ENCODE data around the gene FGG.
A peak's percentile ranks its signal among the peaks of the same experiment; 100 is the strongest.

Gene FGG

GRCh38 chr4:154566639-154567204 is 45.7 kb downstream of the FGG start:
- Histone ChIP-seq H3K36me3 (ENCODE audit: control insufficient read depth, insufficient read depth, low read length) (no peaks in the 10 kb centered on the region), H3K9me3 (ENCODE audit: control insufficient read depth, insufficient read depth, low read length) (no peaks in the 10 kb centered on the region), H3K27me3 (ENCODE audit: control insufficient read depth, insufficient read depth, low read length) (no peaks in the 10 kb centered on the region), H3K4me3 (ENCODE audit: low read length) (no peak overlapping the region), H3K4me1 (ENCODE audit: control insufficient read depth, insufficient read depth, low read length) (no peaks in the 10 kb centered on the region), H3K27ac (ENCODE audit: low read length) (no peak overlapping the region)
- DNase-seq (ENCODE audit: low read depth, low spot score) = no peak
- WGBS (ENCODE audit: insufficient coverage, insufficient read length) = no CpG with 5 or more reads among the region's 5 CpGs

- H3K4me1 ChIP-seq (ENCODE audit: control insufficient read depth, insufficient read depth, low read length) = no peaks in the 10 kb centered on the region
- no peak for DNase-seq (ENCODE audit: low read depth, low spot score)
- no peaks in the 10 kb centered on the region for H3K36me3 ChIP-seq (ENCODE audit: control insufficient read depth, insufficient read depth, low read length)
- no peak overlapping the region for H3K27ac ChIP-seq (ENCODE audit: low read length)
- no CpG with 5 or more reads among the region's 6 CpGs for WGBS (ENCODE audit: insufficient coverage, insufficient read length)
- no peaks in the 10 kb centered on the region for H3K27me3 ChIP-seq (ENCODE audit: control insufficient read depth, insufficient read depth, low read length)
- no peak overlapping the region for H3K4me3 ChIP-seq (ENCODE audit: low read length)
- no peaks in the 10 kb centered on the region for H3K9me3 ChIP-seq (ENCODE audit: control insufficient read depth, insufficient read depth, low read length)
Measured at GRCh38 chr4:154565704-154566103, 46.8 kb downstream of the FGG start.

- H3K27ac ChIP-seq (ENCODE audit: low read length) = no peak overlapping the region
- no CpG with 5 or more reads among the region's 1 CpG for WGBS (ENCODE audit: insufficient coverage, insufficient read length)
- DNase-seq (ENCODE audit: low read depth, low spot score) = no peak
- no peaks in the 10 kb centered on the region for H3K36me3 ChIP-seq (ENCODE audit: control insufficient read depth, insufficient read depth, low read length)
- no peak overlapping the region for H3K4me3 ChIP-seq (ENCODE audit: low read length)
- no peaks in the 10 kb centered on the region for H3K27me3 ChIP-seq (ENCODE audit: control insufficient read depth, insufficient read depth, low read length)
- no peaks in the 10 kb centered on the region for H3K4me1 ChIP-seq (ENCODE audit: control insufficient read depth, insufficient read depth, low read length)
- no peaks in the 10 kb centered on the region for H3K9me3 ChIP-seq (ENCODE audit: control insufficient read depth, insufficient read depth, low read length)
Measured at GRCh38 chr4:154564311-154564710, 48.1 kb downstream of the FGG start.

GRCh38 chr4:154562697-154563254 is 49.7 kb downstream of the FGG start, which contains the start of gene FGB:
TSS of gene FGB (plus strand) at chr4:154563011. CDS start at chr4:154563019, 8 bp downstream.
- Histone ChIP-seq H3K4me3 (ENCODE audit: low read length) (no peak within 1 kb of the TSS), H3K4me1 (ENCODE audit: control insufficient read depth, insufficient read depth, low read length) (no peaks in the 10 kb centered on the region), H3K27me3 (ENCODE audit: control insufficient read depth, insufficient read depth, low read length) (no peaks in the 10 kb centered on the region), H3K9me3 (ENCODE audit: control insufficient read depth, insufficient read depth, low read length) (no peaks in the 10 kb centered on the region), H3K27ac (ENCODE audit: low read length) (no peak within 1 kb of the TSS), H3K36me3 (ENCODE audit: control insufficient read depth, insufficient read depth, low read length) (no peaks in the 10 kb centered on the region)
- no CpG with 5 or more reads among the region's 2 CpGs for WGBS (ENCODE audit: insufficient coverage, insufficient read length)
- no peak for DNase-seq (ENCODE audit: low read depth, low spot score)

GRCh38 chr4:154560824-154561231 is 51.6 kb downstream of the FGG start:
- WGBS (ENCODE audit: insufficient coverage, insufficient read length) = no CpG with 5 or more reads among the region's 4 CpGs
- no peaks in the 10 kb centered on the region for H3K4me1 ChIP-seq (ENCODE audit: control insufficient read depth, insufficient read depth, low read length)
- no peaks in the 10 kb centered on the region for H3K36me3 ChIP-seq (ENCODE audit: control insufficient read depth, insufficient read depth, low read length)
- no peaks in the 10 kb centered on the region for H3K9me3 ChIP-seq (ENCODE audit: control insufficient read depth, insufficient read depth, low read length)
- DNase-seq (ENCODE audit: low read depth, low spot score) = no peak
- no peaks in the 10 kb centered on the region for H3K27me3 ChIP-seq (ENCODE audit: control insufficient read depth, insufficient read depth, low read length)
- no peak overlapping the region for H3K4me3 ChIP-seq (ENCODE audit: low read length)
- no peak overlapping the region for H3K27ac ChIP-seq (ENCODE audit: low read length)

- H3K4me3 ChIP-seq (ENCODE audit: low read length) = no peak overlapping the region
- H3K9me3 ChIP-seq (ENCODE audit: control insufficient read depth, insufficient read depth, low read length) = no peaks in the 10 kb centered on the region
- H3K36me3 ChIP-seq (ENCODE audit: control insufficient read depth, insufficient read depth, low read length) = no peaks in the 10 kb centered on the region
- WGBS (ENCODE audit: insufficient coverage, insufficient read length) = no CpG with 5 or more reads among the region's 1 CpG
- no peak for DNase-seq (ENCODE audit: low read depth, low spot score)
- H3K4me1 ChIP-seq (ENCODE audit: control insufficient read depth, insufficient read depth, low read length) = no peaks in the 10 kb centered on the region
- H3K27me3 ChIP-seq (ENCODE audit: control insufficient read depth, insufficient read depth, low read length) = no peaks in the 10 kb centered on the region
- no peak overlapping the region for H3K27ac ChIP-seq (ENCODE audit: low read length)
Measured at GRCh38 chr4:154560419-154560801, 52.0 kb downstream of the FGG start.

GRCh38 chr4:154559494-154560418 is 52.7 kb downstream of the FGG start:
- no peaks in the 10 kb centered on the region for H3K4me1 ChIP-seq (ENCODE audit: control insufficient read depth, insufficient read depth, low read length)
- DNase-seq (ENCODE audit: low read depth, low spot score) = peak; percentile 33
- no peaks in the 10 kb centered on the region for H3K9me3 ChIP-seq (ENCODE audit: control insufficient read depth, insufficient read depth, low read length)
- whole genome bisulfite sequencing (ENCODE audit: insufficient coverage, insufficient read length) = no CpG with 5 or more reads among the region's 9 CpGs
- H3K27me3 ChIP-seq (ENCODE audit: control insufficient read depth, insufficient read depth, low read length) = no peaks in the 10 kb centered on the region
- no peaks in the 10 kb centered on the region for H3K36me3 ChIP-seq (ENCODE audit: control insufficient read depth, insufficient read depth, low read length)
- no peak overlapping the region for H3K27ac ChIP-seq (ENCODE audit: low read length)
- H3K4me3 ChIP-seq (ENCODE audit: low read length) = no peak overlapping the region

- H3K9me3 ChIP-seq (ENCODE audit: control insufficient read depth, insufficient read depth, low read length) = no peaks in the 10 kb centered on the region
- H3K4me3 ChIP-seq (ENCODE audit: low read length) = no peak overlapping the region
- no peaks in the 10 kb centered on the region for H3K27me3 ChIP-seq (ENCODE audit: control insufficient read depth, insufficient read depth, low read length)
- WGBS (ENCODE audit: insufficient coverage, insufficient read length) = no CpG with 5 or more reads among the region's 1 CpG
- H3K36me3 ChIP-seq (ENCODE audit: control insufficient read depth, insufficient read depth, low read length) = no peaks in the 10 kb centered on the region
- DNase-seq (ENCODE audit: low read depth, low spot score) = no peak
- H3K27ac ChIP-seq (ENCODE audit: low read length) = no peak overlapping the region
- no peaks in the 10 kb centered on the region for H3K4me1 ChIP-seq (ENCODE audit: control insufficient read depth, insufficient read depth, low read length)
Measured at GRCh38 chr4:154559141-154559493, 53.3 kb downstream of the FGG start.

All from iPS DF 6.9 (cell line).